A172 (cell line): ENCODE data around the gene HAO1. TPM values are rescaled to one million over a fixed set of nuclear protein-coding genes. Genes with fewer than 3 reads are reported as not detected.
"Not testable (repeated sequence)": the region's sequence is repeated elsewhere in the genome, so short reads cannot be mapped to it uniquely, and the experiment has no call there.

Source experiments
- DNase-seq: peaks from one replicate; pipeline ENCODE4 v3.0.0-alpha.2; 2015; ENCODE audit warnings: low spot score
- total RNA-seq: library from RNA; depleted of rRNA; stranded (reverse); fragments of >200 nt; shearing (Covaris generic); gene quantifications from 2 replicates; pipeline ENCODE4 v1.2.3, GENCODE V29; 2014; rRNA removed

Gene HAO1
- total RNA-seq, 1 experiment from 2014 or later = not detected

GRCh38 chr20:7855545-7855944 is 84.7 kb downstream of the HAO1 start:
- DNase-seq = no peak

GRCh38 chr20:7853493-7853892 is 86.8 kb downstream of the HAO1 start:
- DNase-seq = no peak

GRCh38 chr20:7850775-7851490 is 89.3 kb downstream of the HAO1 start:
- no peak for DNase-seq

- DNase-seq = no peak
These were observed 90.6 kb downstream of the HAO1 start for GRCh38 chr20:7849675-7850074.

- DNase-seq = no peak
These were observed 91.9 kb downstream of the HAO1 start for GRCh38 chr20:7848351-7848750.

- no peak for DNase-seq
These were observed 96.6 kb downstream of the HAO1 start for GRCh38 chr20:7843613-7844012.

GRCh38 chr20:7841971-7842310 is 98.3 kb downstream of the HAO1 start:
- DNase-seq = peak; percentile 35

- peak; percentile 4 for DNase-seq
These were observed 98.8 kb downstream of the HAO1 start for GRCh38 chr20:7841291-7841970.

GRCh38 chr20:7836076-7836475 is 104.2 kb downstream of the HAO1 start:
- DNase-seq = no peak

GRCh38 chr20:7834441-7834840 is 105.8 kb downstream of the HAO1 start:
- DNase-seq = not testable (repeated sequence)

Other genes with a start within 250 kb of the HAO1 start
- 20.3 and 26.7 TPM in 2 replicates for gene TMX4, start 79.3 kb upstream of the HAO1 start, total RNA-seq
- gene PLCB1, start 191.8 kb upstream of the HAO1 start, total RNA-seq = 0.41 and 0.43 TPM in 2 replicates